NCI-H2171 (cell line): ENCODE data around the gene KRTAP4-11.
"Not testable (repeated sequence)": the region's sequence is repeated elsewhere in the genome, so short reads cannot be mapped to it uniquely, and the experiment has no call there.

Experiments
- DNase-seq: peaks from one replicate; lab custom pipeline; 2025; lab: John Stamatoyannopoulos, UW

The KRTAP4-11 gene

DNA sequence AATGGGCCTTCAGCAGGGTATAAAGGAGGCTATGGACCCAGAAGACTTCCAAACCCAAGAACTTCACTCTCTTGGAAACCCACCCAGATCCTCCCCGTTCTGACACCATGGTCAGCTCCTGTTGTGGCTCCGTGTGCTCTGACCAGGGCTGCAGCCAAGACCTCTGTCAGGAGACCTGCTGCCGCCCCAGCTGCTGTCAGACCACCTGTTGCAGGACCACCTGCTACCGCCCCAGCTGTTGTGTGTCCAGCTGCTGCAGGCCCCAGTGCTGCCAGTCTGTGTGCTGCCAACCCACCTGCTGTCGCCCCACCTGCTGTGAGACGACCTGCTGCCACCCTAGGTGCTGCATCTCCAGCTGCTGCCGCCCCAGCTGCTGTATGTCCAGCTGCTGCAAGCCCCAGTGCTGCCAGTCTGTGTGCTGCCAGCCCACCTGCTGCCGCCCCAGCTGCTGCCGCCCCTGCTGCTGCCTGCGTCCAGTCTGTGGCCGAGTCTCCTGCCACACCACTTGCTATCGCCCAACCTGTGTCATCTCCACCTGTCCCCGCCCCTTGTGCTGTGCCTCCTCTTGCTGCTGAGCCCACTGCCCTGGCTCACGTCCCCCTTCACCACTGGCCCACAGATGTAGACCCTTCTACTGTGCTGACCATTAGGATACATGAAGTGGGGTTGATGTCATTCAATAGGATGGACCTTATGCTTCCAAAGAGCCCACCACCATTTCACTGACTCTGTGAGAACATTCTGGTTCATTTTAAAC is 33.9 kb downstream of the KRTAP4-11 start, which contains the start of gene KRTAP4-7:
TSS of gene KRTAP4-7 (plus strand) at position 51 of the 757 bp plus-strand sequence. CDS start at position 108, 57 bp downstream.
- not testable (repeated sequence) for DNase-seq

DNA sequence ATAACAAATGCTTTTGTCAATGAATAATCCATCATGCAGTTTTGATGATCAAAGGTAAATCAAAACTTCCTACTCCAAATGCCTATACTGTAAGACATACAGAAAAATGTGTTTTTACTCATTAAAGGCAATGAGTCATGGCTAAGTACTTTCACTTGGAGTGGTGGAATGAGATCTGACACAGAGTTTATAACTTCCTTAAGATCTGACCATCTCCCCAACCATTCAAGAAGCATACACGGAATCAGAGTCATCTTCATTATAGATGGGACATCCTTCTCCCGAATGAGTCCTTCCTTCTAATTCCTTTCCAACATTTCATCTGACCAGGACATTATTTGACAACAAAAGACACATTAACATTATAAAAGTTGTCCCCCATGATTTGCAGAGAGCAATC is 34.7 kb downstream of the KRTAP4-11 start:
- not testable (repeated sequence) for DNase-seq

DNA sequence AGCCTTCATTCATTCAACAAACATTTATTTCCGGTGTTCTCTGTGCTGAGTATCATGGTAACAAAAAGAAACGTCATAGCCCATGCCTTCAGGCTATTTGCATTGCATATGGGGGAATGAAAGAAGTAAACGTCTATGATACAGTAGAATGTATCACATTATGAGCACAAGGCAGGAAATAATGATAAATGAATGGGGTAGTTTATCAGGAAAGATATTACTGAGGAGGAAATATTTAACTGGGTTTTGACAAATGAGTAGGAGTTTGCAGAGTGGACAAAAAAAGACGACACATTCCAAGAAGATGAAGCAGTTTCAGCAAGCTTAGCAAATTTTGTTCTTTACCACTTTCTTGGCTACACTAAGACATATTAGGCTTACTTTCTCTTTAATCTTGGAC is 35.5 kb downstream of the KRTAP4-11 start:
- no peak for DNase-seq

DNA sequence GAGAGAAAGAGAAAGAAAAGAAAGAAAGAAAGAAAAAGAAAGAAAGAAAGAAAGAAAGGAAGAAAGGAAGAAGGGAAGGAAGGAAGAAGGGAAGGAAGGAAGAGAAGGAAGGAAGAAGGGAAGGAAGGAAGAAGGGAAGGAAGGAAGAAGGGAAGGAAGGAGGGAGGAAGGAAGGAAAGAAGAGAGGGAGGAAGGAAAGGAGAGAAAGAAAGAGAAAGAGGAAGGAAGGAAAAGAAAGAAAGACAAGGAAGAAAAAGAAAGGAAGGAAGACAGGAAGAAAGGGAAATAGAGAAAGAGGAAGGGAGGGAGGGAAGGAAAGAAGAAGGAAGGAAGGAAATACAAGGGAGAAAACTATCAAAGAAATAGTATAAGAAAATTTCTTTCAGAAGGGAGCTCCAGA is 41.4 kb downstream of the KRTAP4-11 start:
- no peak for DNase-seq

DNA sequence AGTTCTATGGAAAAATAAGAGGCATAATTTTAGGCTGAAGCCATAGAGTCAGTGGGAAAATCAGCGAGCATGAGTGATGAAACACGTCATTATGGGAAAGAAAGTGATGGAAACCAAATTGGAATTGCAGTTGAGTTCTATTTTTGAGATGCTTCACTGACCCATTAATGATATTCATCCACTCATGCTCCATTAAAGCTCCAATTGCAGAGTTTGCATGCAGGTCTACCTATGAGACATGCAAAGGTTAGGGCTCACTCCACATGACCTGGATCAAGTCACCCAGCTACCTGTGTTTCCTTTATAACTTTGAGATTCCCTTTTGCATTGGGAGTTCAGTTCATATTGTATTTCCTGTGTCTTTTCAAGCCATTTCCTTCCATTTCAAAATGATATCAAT is 44.5 kb downstream of the KRTAP4-11 start:
- no peak for DNase-seq

DNA sequence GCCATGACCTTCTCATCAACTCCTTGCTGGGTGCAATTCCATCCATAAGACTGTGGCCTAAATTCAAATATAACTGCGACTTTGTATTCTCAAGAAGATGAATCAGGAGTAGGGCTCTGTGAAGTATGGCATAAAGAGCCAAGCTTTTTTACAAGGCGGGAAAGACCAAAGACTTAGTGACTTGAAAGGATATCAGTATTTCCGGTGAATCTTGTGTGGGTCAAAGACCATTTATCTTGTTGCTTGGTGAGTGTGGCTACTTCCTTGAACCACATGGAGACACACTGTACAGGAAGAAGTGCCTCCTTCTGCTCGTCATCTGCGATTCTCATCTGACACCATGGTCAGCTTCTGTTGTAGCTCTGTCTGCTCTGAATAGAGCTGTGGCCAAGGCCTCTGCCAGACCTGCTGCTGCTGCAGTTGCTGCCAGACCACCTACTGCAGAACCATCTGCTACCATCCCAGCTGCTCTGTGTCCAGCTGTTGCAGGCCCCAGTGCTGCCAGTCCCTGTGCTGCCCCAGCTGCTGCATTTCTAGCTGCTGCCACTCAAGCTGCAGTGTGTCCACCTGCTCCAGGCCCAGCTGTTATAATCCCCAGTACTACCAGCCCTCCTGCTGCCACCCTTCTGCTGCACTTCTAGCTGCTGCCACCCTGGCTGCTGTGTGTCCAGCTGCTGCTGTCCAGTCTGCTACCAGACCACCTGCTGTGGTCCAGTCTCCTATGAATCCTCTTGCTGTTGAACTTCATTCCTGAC is 46.4 kb downstream of the KRTAP4-11 start:
- DNase-seq = no peak

DNA sequence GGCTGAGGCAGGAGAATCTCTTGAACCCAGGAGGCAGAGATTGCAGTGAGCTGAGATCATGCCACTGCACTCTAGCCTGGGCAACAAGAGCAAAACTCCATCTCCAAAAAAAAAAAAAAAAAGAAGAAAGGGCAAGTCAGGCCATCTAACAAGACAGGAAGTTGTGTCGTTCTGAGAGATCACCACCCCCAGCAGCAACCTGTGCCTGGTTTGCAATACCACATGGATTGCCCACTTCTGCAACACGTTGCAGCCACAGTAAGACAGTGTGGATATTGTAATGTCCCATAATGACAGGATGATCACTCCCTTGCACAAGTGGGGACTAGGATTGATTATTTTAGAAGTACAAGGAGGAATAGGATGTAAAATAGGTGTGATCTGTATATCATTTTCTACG is 49.1 kb downstream of the KRTAP4-11 start:
- DNase-seq = no peak

DNA sequence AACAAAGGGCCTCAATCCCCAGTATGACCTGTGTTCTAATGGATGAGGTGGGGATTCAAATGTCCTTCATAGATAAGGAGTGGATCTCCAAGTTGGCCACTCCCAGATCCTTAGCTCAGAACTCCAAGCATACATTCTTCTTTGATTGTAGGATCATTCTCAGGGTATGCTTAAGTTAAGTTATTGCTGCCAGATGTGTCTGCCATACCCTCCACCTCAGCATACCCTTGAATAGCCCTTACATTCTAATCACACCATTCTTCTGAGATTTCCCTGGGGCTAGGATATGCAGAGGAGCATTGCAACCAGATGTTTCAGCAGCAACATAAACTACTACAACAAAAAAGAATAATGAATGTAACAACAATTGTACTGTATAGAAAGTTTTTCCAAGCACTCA is 50.9 kb downstream of the KRTAP4-11 start:
- DNase-seq = no peak
